ENCODE measurements around the gene PHACTR1.

GRCh38 chr6:13101409-13101808 is 384.8 kb downstream of the PHACTR1 start:
- TF ChIP-seq, protein P1, sequence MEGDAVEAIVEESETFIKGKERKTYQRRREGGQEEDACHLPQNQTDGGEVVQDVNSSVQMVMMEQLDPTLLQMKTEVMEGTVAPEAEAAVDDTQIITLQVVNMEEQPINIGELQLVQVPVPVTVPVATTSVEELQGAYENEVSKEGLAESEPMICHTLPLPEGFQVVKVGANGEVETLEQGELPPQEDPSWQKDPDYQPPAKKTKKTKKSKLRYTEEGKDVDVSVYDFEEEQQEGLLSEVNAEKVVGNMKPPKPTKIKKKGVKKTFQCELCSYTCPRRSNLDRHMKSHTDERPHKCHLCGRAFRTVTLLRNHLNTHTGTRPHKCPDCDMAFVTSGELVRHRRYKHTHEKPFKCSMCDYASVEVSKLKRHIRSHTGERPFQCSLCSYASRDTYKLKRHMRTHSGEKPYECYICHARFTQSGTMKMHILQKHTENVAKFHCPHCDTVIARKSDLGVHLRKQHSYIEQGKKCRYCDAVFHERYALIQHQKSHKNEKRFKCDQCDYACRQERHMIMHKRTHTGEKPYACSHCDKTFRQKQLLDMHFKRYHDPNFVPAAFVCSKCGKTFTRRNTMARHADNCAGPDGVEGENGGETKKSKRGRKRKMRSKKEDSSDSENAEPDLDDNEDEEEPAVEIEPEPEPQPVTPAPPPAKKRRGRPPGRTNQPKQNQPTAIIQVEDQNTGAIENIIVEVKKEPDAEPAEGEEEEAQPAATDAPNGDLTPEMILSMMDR (IDR thresholded peaks at IDR 0.05), result no peak
- no peak for TF ChIP-seq POLR2A (IDR thresholded peaks at IDR 0.05)
